SHP77 treated with DMSO at 0.1 percent for 48 hours (cell line): ENCODE data around the gene OR5P2.
"Not testable (repeated sequence)": the region's sequence is repeated elsewhere in the genome, so short reads cannot be mapped to it uniquely, and the experiment has no call there.

ENCODE experiments used
- DNase-seq: peaks from one replicate; lab custom pipeline; 2025; lab: John Stamatoyannopoulos, UW

OR5P2 gene

DNA sequence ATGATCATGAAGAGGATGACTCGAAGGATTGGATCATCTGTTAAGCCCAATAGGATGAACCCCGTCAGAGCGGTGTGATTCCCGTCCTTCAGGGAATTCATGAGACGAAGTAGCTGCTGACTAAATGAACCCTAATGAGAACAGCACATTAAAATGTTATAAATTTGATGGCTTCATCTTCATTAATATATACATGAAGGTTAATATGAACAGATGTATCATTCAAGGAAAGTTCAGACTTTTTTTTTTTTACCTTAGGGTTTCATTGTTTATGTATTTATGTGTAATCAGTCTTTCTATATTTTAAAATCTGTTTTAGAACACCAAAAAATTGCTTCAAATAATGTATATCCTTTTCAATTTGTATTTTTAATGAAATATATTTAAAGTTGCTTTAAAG, at the start of gene OR5P2:
Gene OR5P2, minus strand, starts transcription at position 101 of the 400 bp plus-strand sequence. Its CDS starts 0 bp downstream, at position 101.
- DNase-seq, result no peak

- no peak for DNase-seq
Observed at GRCh38 chr11:7846003-7846402, 49.3 kb upstream of the OR5P2 start.

DNA sequence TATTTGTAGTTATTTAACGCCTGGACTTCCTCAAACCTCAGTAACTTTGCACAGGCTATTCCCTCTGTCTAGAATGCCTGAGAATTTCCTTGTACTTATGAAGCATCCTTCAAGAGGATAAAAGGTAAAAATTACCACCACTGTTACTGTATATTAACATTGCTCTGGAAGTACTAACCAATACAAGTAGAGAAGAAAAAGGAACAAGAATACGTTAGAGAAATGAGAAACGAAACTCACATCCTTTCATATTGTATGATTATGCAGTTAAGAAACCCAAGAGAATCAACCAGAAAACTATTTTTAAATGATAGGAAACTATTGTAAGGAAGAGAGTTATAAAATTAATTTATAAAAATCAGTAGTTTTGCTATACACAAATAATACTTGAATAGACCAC, 48.2 kb upstream of the OR5P2 start:
- DNase-seq, result no peak

DNA sequence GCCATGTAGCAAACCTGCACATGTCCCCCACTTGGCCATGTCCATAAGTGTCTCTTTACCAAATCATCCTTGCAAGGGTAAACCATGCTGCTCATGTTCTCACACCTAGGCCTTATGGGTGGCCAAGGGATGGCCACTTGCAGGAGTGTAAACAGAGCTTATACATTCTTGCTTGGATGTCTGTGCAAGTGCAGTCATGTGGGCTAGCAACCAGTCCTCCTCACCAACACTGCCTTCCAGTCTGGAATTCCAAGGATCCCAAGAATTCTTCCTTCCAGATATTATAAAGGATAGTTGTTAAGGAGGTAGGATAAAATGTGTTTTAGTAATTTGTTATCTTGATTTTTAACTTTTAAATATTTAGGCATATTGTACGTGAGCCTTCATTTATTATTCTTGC, 47.8 kb upstream of the OR5P2 start:
- DNase-seq, result no peak

DNA sequence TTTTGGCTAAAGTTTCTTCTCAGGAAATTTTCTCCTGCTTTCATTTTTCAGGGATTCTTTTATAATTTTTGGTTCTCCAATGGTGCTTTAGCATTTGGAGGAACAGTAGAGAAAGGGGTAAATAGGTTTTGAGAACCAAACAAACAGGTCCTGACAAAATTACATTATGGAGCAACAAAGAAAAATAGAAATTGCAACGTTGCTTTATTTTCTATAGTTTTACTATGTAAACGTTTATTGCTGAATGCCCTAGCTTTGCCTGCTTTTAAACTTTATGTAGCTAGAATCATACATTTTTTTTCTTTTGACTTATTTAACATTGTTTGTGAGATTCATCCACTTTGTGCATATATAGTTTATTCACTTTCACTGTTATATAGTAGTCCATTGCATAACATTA, 43.8 kb upstream of the OR5P2 start:
- DNase-seq, result no peak

- DNase-seq, result no peak
Observed at GRCh38 chr11:7833527-7833926, 36.8 kb upstream of the OR5P2 start.

GRCh38 chr11:7830740-7831139, 34.0 kb upstream of the OR5P2 start, which contains the start of gene OR5P3:
Gene OR5P3 (minus strand): TSS chr11:7830840.
- DNase-seq, result no peak

DNA sequence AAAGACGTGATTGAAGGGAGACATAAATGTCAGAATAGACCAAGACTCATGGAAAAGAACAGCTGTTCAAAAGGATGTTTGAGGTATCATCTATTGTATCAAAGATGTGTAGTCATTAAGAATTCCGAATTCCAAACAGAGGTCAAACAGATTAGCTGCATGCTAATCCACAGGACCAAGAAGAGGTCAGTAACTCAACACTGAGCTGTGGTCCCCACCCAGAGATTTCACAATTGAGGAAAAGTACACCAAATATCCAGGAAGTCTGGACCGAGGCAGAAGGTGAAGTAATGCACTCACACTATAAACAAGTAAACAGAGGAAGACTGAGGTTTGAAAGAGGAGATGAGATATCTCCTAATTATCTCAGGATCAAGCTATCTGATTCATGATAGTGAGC, 29.6 kb upstream of the OR5P2 start:
- DNase-seq, result no peak

- DNase-seq, result not testable (repeated sequence)
Observed at GRCh38 chr11:7820417-7820816, 23.7 kb upstream of the OR5P2 start.

- not testable (repeated sequence) for DNase-seq
Observed at GRCh38 chr11:7814897-7815296, 18.2 kb upstream of the OR5P2 start.

GRCh38 chr11:7810301-7810700, 13.6 kb upstream of the OR5P2 start:
- not testable (repeated sequence) for DNase-seq

DNA sequence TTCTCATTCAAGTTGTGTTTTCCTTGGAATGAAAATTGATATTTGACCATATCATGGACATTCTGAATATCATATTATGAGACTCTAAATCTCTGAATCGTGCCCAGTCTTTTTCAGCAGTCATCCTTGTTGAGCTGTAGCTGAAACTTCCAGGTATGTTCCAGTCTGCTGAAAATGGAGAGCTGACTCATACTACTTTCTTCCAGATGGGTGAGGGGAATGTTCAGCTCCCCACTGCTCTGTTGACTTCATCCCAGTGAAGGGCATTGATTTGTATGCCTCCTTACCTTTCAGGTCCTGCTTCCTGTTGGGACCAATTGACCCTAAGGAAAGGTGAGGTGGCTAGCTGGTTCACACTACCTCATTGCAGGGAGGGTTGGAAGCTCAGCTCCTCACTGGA, 3.5 kb downstream of the OR5P2 start:
- DNase-seq, result no peak

DNA sequence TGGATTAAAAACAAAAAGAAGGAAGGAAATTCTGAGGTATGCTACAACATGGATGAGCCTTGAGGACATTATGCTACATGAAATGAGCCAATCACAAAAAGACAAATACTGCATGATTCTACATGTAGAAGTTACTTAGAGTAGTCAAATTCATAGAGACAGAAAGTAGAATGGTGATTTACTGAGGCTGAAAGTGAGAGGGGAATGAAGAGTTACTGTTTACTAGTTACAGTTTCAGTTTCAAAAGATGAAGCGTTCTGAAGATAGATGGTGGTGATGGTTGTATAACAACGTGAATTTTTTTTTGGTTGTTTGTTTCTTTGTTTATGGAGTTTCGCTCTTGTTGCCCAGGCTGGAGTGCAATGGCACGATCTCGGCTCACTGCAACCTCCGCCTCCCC, 9.5 kb downstream of the OR5P2 start:
- no peak for DNase-seq

GRCh38 chr11:7775689-7776088, 21.1 kb downstream of the OR5P2 start:
- DNase-seq, result no peak

DNA sequence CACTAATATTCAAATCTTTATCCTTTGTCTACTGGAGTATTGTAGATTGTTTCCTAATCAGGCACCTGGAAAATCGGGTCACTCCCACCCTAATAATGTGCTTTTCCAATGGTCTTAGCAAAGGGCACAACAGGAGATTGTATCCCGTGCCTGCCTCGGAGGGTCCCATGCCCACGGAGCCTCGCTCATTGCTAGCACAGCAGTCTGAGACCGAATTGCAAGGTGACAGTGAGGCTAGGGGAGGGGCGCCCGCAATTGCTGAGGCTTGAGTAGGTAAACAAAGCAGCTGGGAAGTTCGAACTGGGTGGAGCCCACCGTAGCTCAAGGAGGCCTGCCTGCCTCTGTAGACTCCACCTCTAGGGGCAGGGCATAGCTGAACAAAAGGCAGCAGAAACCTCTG, 32.4 kb downstream of the OR5P2 start:
- not testable (repeated sequence) for DNase-seq

- no peak for DNase-seq
Observed at GRCh38 chr11:7759010-7759409, 37.7 kb downstream of the OR5P2 start.

DNA sequence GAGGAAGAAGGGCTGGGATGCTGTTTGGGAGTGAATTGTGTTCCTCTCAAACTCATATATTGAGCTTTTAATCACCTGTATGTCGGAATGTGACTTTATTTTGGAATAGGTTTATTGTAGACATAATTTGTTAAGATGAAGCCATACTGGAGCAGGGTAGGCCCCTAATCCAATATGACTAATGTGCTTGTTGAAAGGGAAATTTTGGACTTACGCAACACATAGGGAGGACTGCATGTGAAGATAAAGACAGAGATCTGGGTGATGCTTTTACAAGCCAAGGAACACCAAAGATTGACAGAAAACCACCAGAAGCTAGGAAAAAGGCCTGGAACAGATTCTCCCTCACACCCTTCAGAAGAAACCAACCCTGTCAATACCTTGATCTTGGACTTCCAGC, 47.3 kb downstream of the OR5P2 start:
- no peak for DNase-seq
